ENCODE data around the gene LDHB. TPM values are rescaled to one million over a fixed set of nuclear protein-coding genes. Genes with fewer than 3 reads are reported as not detected.
A peak's percentile ranks its signal among the peaks of the same experiment; 100 is the strongest.

The LDHB gene
- total and polyA plus RNA-seq, 10 of the 15 experiments (the other 5 are each of a cell fraction or from before 2014, with no cell fraction given): 800 to 3,692 (median 1,366) TPM

GRCh38 chr12:21657326-21658077 is at the start of gene LDHB (continued):
- TF ChIP-seq NFIC (IDR thresholded peaks at IDR 0.05; ENCODE audit: low read depth, low read length) (no peak), ATF7 (IDR thresholded peaks at IDR 0.05; ENCODE audit: low read depth) (0 out of 2 replicates have a peak, but pooled peaks have one; percentile 11), ZNF592 (IDR thresholded peaks at IDR 0.05) (no peak), EZH2 (IDR thresholded peaks at IDR 0.05; ENCODE audit: borderline replicate concordance, control insufficient read depth, low read depth, low read length) (no peak), HSF1 (IDR thresholded peaks at IDR 0.05; ENCODE audit: low read depth, low read length) (no peak), MYB (IDR thresholded peaks at IDR 0.05; ENCODE audit: borderline replicate concordance, low read depth, low read length) (no peak), ETV6 (conservative IDR thresholded peaks at IDR 0.05 in 1 of 2, IDR thresholded peaks at IDR 0.05 in 1 of 2; ENCODE audit: borderline replicate concordance in 1 of 2, low read depth in 1 of 2) (no peak), EED (IDR thresholded peaks at IDR 0.05; ENCODE audit: low read depth) (no peak; the same call in 1 of the 2 replicates), STAT1 (conservative IDR thresholded peaks at IDR 0.05) (0 out of 2 replicates have a peak, but pooled peaks have one; percentile 66), KAT2A (conservative IDR thresholded peaks at IDR 0.05; ENCODE audit: control insufficient read depth, low read depth, low read length) (no peak), CREM (IDR thresholded peaks at IDR 0.05; ENCODE audit: low read depth) (no peak; the same call in none of the 2 replicates), NFYA (IDR thresholded peaks at IDR 0.05; ENCODE audit: borderline replicate concordance, low read depth, low read length) (no peak), HDGF (IDR thresholded peaks at IDR 0.05) (no peak), PAX8 (IDR thresholded peaks at IDR 0.05) (no peak), CTCF (IDR thresholded peaks at IDR 0.05 in 2 of 3, conservative IDR thresholded peaks at IDR 0.05 in 1 of 3; ENCODE audit: control insufficient read depth in 2 of 3, extremely low read depth in 1 of 3, insufficient read depth in 1 of 3, low read depth in 3 of 3, low read length in 3 of 3) (no peak), KLF5 (IDR thresholded peaks at IDR 0.05; ENCODE audit: partially characterized antibody) (no peak), YY1 (IDR thresholded peaks at IDR 0.05; ENCODE audit: low read depth, low read length) (peak; percentile 78), IRF4 (IDR thresholded peaks at IDR 0.05; ENCODE audit: low read depth, low read length) (0 out of 2 replicates have a peak, but pooled peaks have one; percentile 15)
- TF ChIP-seq, protein P1, sequence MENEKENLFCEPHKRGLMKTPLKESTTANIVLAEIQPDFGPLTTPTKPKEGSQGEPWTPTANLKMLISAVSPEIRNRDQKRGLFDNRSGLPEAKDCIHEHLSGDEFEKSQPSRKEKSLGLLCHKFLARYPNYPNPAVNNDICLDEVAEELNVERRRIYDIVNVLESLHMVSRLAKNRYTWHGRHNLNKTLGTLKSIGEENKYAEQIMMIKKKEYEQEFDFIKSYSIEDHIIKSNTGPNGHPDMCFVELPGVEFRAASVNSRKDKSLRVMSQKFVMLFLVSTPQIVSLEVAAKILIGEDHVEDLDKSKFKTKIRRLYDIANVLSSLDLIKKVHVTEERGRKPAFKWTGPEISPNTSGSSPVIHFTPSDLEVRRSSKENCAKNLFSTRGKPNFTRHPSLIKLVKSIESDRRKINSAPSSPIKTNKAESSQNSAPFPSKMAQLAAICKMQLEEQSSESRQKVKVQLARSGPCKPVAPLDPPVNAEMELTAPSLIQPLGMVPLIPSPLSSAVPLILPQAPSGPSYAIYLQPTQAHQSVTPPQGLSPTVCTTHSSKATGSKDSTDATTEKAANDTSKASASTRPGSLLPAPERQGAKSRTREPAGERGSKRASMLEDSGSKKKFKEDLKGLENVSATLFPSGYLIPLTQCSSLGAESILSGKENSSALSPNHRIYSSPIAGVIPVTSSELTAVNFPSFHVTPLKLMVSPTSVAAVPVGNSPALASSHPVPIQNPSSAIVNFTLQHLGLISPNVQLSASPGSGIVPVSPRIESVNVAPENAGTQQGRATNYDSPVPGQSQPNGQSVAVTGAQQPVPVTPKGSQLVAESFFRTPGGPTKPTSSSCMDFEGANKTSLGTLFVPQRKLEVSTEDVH (IDR thresholded peaks at IDR 0.05; ENCODE audit: low read depth, partially characterized antibody): peak; percentile 80
